MCF 10A (cell line): ENCODE measurements around the gene L3MBTL2. TPM values are rescaled to one million over a fixed set of nuclear protein-coding genes. Genes with fewer than 3 reads are reported as not detected.

Source experiments
- BruUV-seq: library from RNA; stranded (reverse); fragments of 400-500 nt; replicated peaks from 2 replicates; lab custom pipeline; 2021; lab: Mats Ljungman, UMichigan
- CTCF ChIA-PET: fragments of 300-600 bp; sonication (Branson Sonifier 250); formaldehyde crosslinking; extraction: SDS; loops from one replicate; lab custom pipeline; 2021; ENCODE audit warnings: antibody characterized with exemption, inconsistent platforms; lab: Yijun Ruan, JAX
- POLR2A ChIA-PET: fragments of 300-600, 350-650 bp; sonication (Branson Sonifier 250); formaldehyde crosslinking; extraction: SDS; loops from one replicate; lab custom pipeline; 2020; ENCODE audit warnings: antibody characterized with exemption, inconsistent platforms; lab: Yijun Ruan, JAX
- DNase-seq: peaks from one replicate; pipeline ENCODE4 v3.0.0-alpha.2; 2018; ENCODE audit not compliant: unreplicated experiment
- H3K27ac Mint-ChIP-seq: one replicate; pipeline ENCODE4 v1.8.0; 2022; ENCODE audit warnings: mild to moderate bottlenecking, low read depth, mixed read lengths; ENCODE audit not compliant: unreplicated experiment
- H3K27me3 Mint-ChIP-seq: one replicate; pipeline ENCODE4 v1.8.0; 2022; ENCODE audit warnings: mixed read lengths; ENCODE audit not compliant: insufficient read depth, unreplicated experiment
- H3K36me3 Mint-ChIP-seq: one replicate; pipeline ENCODE4 v1.8.0; 2022; ENCODE audit warnings: mild to moderate bottlenecking, moderate library complexity, mixed read lengths; ENCODE audit not compliant: insufficient read depth, unreplicated experiment
- H3K4me1 Mint-ChIP-seq: one replicate; pipeline ENCODE4 v1.8.0; 2022; ENCODE audit warnings: mixed read lengths; ENCODE audit not compliant: insufficient read depth, unreplicated experiment
- H3K4me3 Mint-ChIP-seq: one replicate; pipeline ENCODE4 v1.8.0; 2022; ENCODE audit warnings: mild to moderate bottlenecking, moderate library complexity, mixed read lengths; ENCODE audit not compliant: unreplicated experiment
- H3K9me3 Mint-ChIP-seq: one replicate; pipeline ENCODE4 v1.8.0; 2022; ENCODE audit warnings: mixed read lengths; ENCODE audit not compliant: unreplicated experiment
- intact Hi-C: fragments of 100-400 bp; cut with micrococcal nuclease; formaldehyde crosslinking; loops from 2 replicates; pipeline ENCODE4 v1.14.1; 2022
- total RNA-seq: library from RNA; stranded (reverse); gene quantifications from 2 replicates; pipeline ENCODE4 v1.2.3, GENCODE V29; 2022
- TF ChIP-seq, protein P1 (sequence below): fragments of 200-600 bp; IDR thresholded peaks from one replicate; pipeline ENCODE4 v1.8.0; 2022; ENCODE audit warnings: antibody characterized with exemption, mild to moderate bottlenecking; ENCODE audit not compliant: unreplicated experiment

L3MBTL2 gene
- total RNA-seq, 1 experiment from 2014 or later: 28.7 TPM

DNA sequence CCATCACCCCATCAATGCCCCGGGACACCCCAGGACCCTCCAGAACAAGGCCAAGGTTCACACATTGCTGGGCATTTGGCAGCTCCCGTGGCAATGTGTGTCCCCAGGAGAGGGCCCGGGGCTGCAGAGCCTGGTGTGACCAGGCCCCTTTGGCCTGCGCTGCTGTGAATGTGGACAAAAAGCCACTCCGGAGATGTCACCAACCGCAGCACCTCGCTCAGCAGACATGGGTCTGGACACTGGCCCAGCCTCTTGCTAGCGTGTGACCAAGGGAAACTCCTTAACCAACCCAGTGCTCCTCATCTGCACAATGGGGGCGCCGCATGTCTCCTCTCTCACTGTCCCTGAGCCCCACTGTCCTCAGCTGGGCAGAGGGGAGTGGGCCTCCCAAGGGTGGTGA, 43.6 kb downstream of the L3MBTL2 start:
- H3K4me3 Mint-ChIP-seq: no peak overlapping the region
- no peak for DNase-seq
- ChIA-PET POLR2A (no interaction called here), CTCF (interaction anchor here (1.2 kb wide), 1 partner anchor 52 kb away, joined by 4 read pairs; no protein-coding TSS in a partner anchor)
- H3K27me3 Mint-ChIP-seq: no peaks in the 10 kb centered on the region
- H3K4me1 Mint-ChIP-seq: no peaks in the 10 kb centered on the region
- peaks cover 67% of the 10 kb centered on the region for H3K36me3 Mint-ChIP-seq
- no peaks in the 10 kb centered on the region for H3K9me3 Mint-ChIP-seq
- intact Hi-C loops: no loop called here
- TF ChIP-seq, protein P1, sequence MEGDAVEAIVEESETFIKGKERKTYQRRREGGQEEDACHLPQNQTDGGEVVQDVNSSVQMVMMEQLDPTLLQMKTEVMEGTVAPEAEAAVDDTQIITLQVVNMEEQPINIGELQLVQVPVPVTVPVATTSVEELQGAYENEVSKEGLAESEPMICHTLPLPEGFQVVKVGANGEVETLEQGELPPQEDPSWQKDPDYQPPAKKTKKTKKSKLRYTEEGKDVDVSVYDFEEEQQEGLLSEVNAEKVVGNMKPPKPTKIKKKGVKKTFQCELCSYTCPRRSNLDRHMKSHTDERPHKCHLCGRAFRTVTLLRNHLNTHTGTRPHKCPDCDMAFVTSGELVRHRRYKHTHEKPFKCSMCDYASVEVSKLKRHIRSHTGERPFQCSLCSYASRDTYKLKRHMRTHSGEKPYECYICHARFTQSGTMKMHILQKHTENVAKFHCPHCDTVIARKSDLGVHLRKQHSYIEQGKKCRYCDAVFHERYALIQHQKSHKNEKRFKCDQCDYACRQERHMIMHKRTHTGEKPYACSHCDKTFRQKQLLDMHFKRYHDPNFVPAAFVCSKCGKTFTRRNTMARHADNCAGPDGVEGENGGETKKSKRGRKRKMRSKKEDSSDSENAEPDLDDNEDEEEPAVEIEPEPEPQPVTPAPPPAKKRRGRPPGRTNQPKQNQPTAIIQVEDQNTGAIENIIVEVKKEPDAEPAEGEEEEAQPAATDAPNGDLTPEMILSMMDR: no peak
- no TSS peak for BruUV-seq
- H3K27ac Mint-ChIP-seq: no peak overlapping the region

DNA sequence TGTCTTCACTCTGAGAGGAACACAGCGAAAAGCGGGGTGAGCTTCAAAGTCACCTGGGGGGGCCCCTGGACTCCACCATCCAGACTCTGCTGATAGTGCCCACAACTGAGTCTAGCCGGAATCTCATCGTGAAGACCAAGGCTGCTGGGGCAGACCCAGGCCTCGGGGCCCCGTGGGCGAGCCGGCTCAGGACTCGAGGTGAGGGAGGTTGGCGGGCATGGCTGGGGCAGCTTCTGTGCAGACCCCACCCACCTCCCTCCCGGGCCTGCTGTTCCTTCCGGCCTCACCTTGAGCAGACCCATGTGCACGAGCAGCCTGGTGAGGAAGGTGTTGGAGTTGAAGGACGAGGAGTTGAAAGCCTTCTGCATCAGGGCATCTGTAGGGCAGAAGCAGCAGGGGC, 44.3 kb downstream of the L3MBTL2 start:
- BruUV-seq: no TSS peak
- H3K36me3 Mint-ChIP-seq: peaks cover 74% of the 10 kb centered on the region
- no peak overlapping the region for H3K27ac Mint-ChIP-seq
- no peaks in the 10 kb centered on the region for H3K4me1 Mint-ChIP-seq
- no peak for DNase-seq
- H3K4me3 Mint-ChIP-seq: no peak overlapping the region
- H3K9me3 Mint-ChIP-seq: no peaks in the 10 kb centered on the region
- ChIA-PET CTCF (interaction anchor here (1.2 kb wide), 1 partner anchor 53 kb away, joined by 4 read pairs; no protein-coding TSS in a partner anchor), POLR2A (no interaction called here)
- TF ChIP-seq, protein P1: no peak
- no peaks in the 10 kb centered on the region for H3K27me3 Mint-ChIP-seq
- intact Hi-C loops: no loop called here

DNA sequence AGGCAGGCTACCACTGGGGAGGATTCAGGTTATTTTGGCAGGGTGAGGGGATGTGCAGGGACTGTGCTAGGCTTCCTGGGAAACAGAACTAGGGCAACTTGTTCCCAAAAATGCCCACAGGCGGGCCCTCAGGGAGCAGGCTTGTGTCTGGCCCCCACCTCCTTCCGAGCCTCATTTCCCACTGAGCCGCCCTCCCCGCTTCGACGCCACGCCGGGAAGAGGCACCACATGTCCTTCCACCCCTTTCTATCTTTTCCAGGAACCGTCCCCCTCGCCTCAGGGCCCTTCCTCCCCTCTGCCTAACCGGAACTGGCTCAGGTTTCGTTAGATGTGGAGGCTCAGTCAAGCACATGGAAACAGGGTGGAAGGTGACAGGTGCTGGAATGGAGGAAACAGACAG, 45.0 kb downstream of the L3MBTL2 start:
- no peaks in the 10 kb centered on the region for H3K4me1 Mint-ChIP-seq
- intact Hi-C loops: no loop called here
- no peaks in the 10 kb centered on the region for H3K27me3 Mint-ChIP-seq
- H3K4me3 Mint-ChIP-seq: no peak overlapping the region
- DNase-seq: no peak
- TF ChIP-seq, protein P1: no peak
- BruUV-seq: no TSS peak
- H3K36me3 Mint-ChIP-seq: peaks cover 81% of the 10 kb centered on the region
- H3K27ac Mint-ChIP-seq: no peak overlapping the region
- POLR2A ChIA-PET: no interaction called here
- CTCF ChIA-PET: no interaction called here
- H3K9me3 Mint-ChIP-seq: no peaks in the 10 kb centered on the region

DNA sequence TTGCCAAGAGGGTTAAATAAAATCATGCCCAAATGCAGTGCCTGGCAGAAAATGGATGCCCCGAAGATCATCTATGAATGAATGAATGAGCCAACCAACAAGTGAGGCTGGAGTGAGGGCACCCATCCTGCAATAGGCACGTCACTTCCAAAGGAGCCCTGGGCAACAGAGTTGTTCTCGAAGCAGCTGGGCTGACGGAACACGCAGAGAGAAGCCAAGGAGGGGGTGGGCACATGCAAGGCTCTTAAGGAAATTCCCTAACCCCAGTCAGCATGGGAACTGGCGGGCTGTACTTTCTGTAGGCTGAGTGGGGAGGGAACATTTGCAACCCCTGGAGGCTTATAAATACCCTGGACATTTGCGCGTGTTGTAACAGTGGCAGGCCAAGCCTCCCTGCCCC, 47.3 kb downstream of the L3MBTL2 start:
- Mint-ChIP-seq H3K27ac (no peak overlapping the region), H3K27me3 (no peaks in the 10 kb centered on the region), H3K4me1 (peaks cover 9% of the 10 kb centered on the region), H3K4me3 (no peak overlapping the region), H3K36me3 (peaks cover 92% of the 10 kb centered on the region), H3K9me3 (no peaks in the 10 kb centered on the region)
- ChIA-PET POLR2A (no interaction called here), CTCF (interaction anchor here (0.6 kb wide), 1 partner anchor 28 kb away, joined by 3 read pairs; no protein-coding TSS in a partner anchor)
- TF ChIP-seq, protein P1: no peak
- intact Hi-C loops: no loop called here
- no peak for DNase-seq
- BruUV-seq: no TSS peak
